Lower lobe of right lung (tissue), 2 donors: Measurements from ENCODE around the gene ZNF479. TPM values are rescaled to one million over a fixed set of nuclear protein-coding genes. Genes with fewer than 3 reads are reported as not detected.
A peak's percentile ranks its signal among the peaks of the same experiment; 100 is the strongest.
"Not testable (repeated sequence)": the region's sequence is repeated elsewhere in the genome, so short reads cannot be mapped to it uniquely, and the experiment has no call there.

Source experiments
- ATAC-seq, 2 donors: fragments of 200-7000 bp; cut with Tn5 transposase; one replicate each; pipeline ENCODE4 v1.9.1; 2020 to 2022; ENCODE audit warnings: mild to moderate bottlenecking in 2 of 2, moderate library complexity in 2 of 2
- DNase-seq: peaks from one replicate; pipeline ENCODE4 v3.0.0-alpha.2; 2020
- H3K27ac ChIP-seq: fragments of 200-600 bp; one replicate; pipeline ENCODE4 v1.8.0; 2022
- H3K27me3 ChIP-seq: fragments of 200-600 bp; one replicate; pipeline ENCODE4 v1.8.0; 2022; ENCODE audit warnings: low read depth
- H3K36me3 ChIP-seq: fragments of 200-600 bp; one replicate; pipeline ENCODE4 v1.8.0; 2022; ENCODE audit warnings: mild to moderate bottlenecking
- H3K4me1 ChIP-seq: fragments of 200-600 bp; one replicate; pipeline ENCODE4 v1.8.0; 2022
- H3K4me3 ChIP-seq: fragments of 200-600 bp; one replicate; pipeline ENCODE4 v1.8.0; 2022; ENCODE audit warnings: mild to moderate bottlenecking
- H3K9me3 ChIP-seq: fragments of 200-600 bp; one replicate; pipeline ENCODE4 v1.8.0; 2022
- intact Hi-C: fragments of 100-400 bp; cut with DNase I; formaldehyde crosslinking; loops from one replicate; pipeline ENCODE4 v1.11.0; 2022
- long read RNA-seq: library from polyadenylated mRNA; unstranded; transcript quantifications from one replicate; pipeline ENCODE4 v2.0.0, GENCODE V29; 2021
- total RNA-seq: library from RNA; stranded (reverse); fragmentation: NEBNext Ultra II Directional; extraction: Animal tissue kit (Norgen Biotek cat#: 25700); gene quantifications from one replicate; pipeline ENCODE4 v1.2.1, GENCODE V29; 2021
- TF ChIP-seq, protein P1 (sequence below): fragments of 200-600 bp; IDR thresholded peaks from one replicate; pipeline ENCODE4 v1.8.0; 2022; ENCODE audit warnings: antibody characterized with exemption, mild to moderate bottlenecking
- donor health status: DM: no; HTN: yes; CAD: no; lungs with severe emphysema.

The ZNF479 gene
- not detected for total RNA-seq
- long read RNA-seq = 0 reads

DNA sequence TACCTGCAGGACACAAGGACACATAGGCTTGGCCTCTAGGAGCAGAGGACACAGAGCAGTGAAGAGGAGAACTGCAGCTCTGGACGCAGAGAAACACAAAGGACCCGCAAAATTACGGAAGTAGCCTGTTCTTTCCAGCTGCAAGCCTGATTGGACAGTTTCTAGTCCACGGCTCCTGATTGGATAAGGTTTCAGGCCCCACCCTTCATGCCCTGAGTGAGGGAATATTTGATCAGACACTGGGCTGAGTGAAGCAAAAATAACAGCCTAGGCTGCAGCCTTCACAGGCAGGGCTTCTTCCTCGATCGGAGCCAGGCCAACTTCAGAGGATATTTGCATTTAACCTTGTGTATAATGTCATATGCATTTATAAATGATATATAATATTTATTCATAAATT, at the start of gene ZNF479:
TSS of gene ZNF479 (minus strand) at position 101 of the 400 bp plus-strand sequence. CDS start 112 bp downstream, outside the sequence.
- ATAC-seq, H3K4me1 ChIP-seq, intact Hi-C loops, H3K27ac ChIP-seq, DNase-seq, H3K36me3 ChIP-seq, H3K27me3 ChIP-seq, H3K4me3 ChIP-seq: not testable (repeated sequence)
- H3K9me3 ChIP-seq = peaks cover 13% of the 10 kb centered on the region

DNA sequence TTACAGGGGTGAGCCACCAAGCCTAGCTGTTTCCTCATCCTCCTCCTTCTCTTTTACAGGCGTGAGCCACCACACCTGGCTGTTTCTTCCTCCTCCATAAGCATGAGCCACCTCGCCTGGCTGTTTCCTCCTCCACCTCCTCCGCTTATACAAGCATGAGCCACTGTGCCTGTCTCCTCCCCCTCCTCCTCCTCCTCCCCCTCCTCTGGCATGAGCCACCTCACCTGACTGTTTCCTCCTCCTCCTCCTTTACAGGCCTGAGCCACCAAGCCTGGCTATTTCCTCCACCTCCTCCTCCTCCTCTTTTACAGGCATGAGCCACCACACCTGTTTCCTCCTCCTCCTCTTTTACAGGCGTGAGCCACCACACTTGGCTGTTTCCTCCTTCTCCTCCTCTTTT, 49.8 kb upstream of the ZNF479 start:
- Histone ChIP-seq H3K27me3 (no peaks in the 10 kb centered on the region), H3K36me3 (no peaks in the 10 kb centered on the region), H3K9me3 (peaks cover 22% of the 10 kb centered on the region), H3K27ac (no peak overlapping the region), H3K4me1 (no peaks in the 10 kb centered on the region), H3K4me3 (no peak overlapping the region)
- intact Hi-C loops = no loop called here
- no peak for ATAC-seq
- DNase-seq = no peak
- TF ChIP-seq, protein P1, sequence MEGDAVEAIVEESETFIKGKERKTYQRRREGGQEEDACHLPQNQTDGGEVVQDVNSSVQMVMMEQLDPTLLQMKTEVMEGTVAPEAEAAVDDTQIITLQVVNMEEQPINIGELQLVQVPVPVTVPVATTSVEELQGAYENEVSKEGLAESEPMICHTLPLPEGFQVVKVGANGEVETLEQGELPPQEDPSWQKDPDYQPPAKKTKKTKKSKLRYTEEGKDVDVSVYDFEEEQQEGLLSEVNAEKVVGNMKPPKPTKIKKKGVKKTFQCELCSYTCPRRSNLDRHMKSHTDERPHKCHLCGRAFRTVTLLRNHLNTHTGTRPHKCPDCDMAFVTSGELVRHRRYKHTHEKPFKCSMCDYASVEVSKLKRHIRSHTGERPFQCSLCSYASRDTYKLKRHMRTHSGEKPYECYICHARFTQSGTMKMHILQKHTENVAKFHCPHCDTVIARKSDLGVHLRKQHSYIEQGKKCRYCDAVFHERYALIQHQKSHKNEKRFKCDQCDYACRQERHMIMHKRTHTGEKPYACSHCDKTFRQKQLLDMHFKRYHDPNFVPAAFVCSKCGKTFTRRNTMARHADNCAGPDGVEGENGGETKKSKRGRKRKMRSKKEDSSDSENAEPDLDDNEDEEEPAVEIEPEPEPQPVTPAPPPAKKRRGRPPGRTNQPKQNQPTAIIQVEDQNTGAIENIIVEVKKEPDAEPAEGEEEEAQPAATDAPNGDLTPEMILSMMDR = no peak

GRCh38 chr7:57181281-57181680, 49.0 kb upstream of the ZNF479 start:
- TF ChIP-seq, protein P1 = no peak
- no peaks in the 10 kb centered on the region for H3K27me3 ChIP-seq
- ATAC-seq (no peak), DNase-seq (no peak)
- intact Hi-C loops = no loop called here
- H3K9me3 ChIP-seq = peaks cover 25% of the 10 kb centered on the region
- H3K27ac ChIP-seq = no peak overlapping the region
- no peaks in the 10 kb centered on the region for H3K4me1 ChIP-seq
- H3K36me3 ChIP-seq = no peaks in the 10 kb centered on the region
- H3K4me3 ChIP-seq = no peak overlapping the region

- TF ChIP-seq, protein P1 = no peak
- no peak for ATAC-seq
- DNase-seq = peak; percentile 37
Observed at GRCh38 chr7:57179776-57180415, 47.7 kb upstream of the ZNF479 start.

GRCh38 chr7:57178768-57179139, 46.5 kb upstream of the ZNF479 start:
- Histone ChIP-seq H3K36me3 (no peaks in the 10 kb centered on the region), H3K27ac (no peak overlapping the region), H3K4me1 (no peaks in the 10 kb centered on the region), H3K27me3 (no peaks in the 10 kb centered on the region), H3K4me3 (no peak overlapping the region), H3K9me3 (peaks cover 30% of the 10 kb centered on the region)
- no peak for DNase-seq
- TF ChIP-seq, protein P1 = no peak
- no peak for ATAC-seq
- intact Hi-C loops = no loop called here

More at GRCh38 chr7:57179776-57180415, 47.7 kb upstream of the ZNF479 start:
- Histone ChIP-seq H3K9me3 (peaks cover 30% of the 10 kb centered on the region), H3K36me3 (no peaks in the 10 kb centered on the region), H3K4me1 (no peaks in the 10 kb centered on the region), H3K4me3 (no peak overlapping the region), H3K27me3 (no peaks in the 10 kb centered on the region), H3K27ac (no peak overlapping the region)
- intact Hi-C loops = no loop called here

DNA sequence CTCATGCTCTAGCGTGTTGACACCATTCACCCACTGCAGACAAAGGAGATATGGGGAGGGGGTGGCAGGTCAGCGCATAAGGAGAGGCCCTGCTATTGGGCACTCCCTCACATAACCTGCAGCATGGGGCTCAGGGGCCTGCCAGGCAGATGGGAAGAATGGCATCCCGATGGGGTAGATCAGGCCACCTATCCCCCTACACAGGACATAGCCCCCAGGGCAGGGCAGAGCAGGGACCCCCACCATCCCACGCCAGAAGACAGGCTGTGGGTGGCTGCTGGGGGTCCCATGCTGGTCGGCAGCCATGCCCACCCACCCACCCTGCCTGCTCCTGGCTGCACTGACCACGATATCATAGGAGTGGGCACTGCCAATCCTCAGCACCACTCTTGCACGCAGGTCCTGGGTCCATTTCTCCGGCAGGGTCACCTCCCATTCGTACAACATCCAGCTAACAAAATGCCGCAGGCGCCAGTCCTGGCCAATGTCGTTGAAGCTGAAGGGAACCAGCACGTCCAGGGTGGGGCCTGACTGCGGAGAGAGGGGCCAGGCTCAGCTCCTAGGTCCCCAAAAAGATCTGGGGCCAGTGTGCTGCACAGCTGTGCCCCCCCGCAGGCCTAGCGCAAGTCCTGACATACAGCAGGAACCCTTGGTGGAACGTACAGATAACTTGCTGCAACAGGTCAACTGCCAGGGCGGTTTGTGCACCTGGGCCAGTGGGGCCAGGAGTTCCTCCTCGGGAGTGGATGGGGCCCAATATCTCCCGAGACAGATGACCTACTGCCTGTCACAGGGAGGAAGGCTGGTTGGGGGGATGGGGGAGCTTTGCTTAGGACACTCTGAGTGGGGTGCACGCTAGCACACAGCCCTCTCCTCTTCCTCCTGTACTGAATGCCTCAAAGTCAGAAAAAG, 45.9 kb upstream of the ZNF479 start:
- no peak for DNase-seq
- intact Hi-C loops = no loop called here
- H3K27me3 ChIP-seq = no peaks in the 10 kb centered on the region
- no peak overlapping the region for H3K4me3 ChIP-seq
- ATAC-seq = peak in 1 of 2 donors; percentile 22
- H3K27ac ChIP-seq = no peak overlapping the region
- H3K36me3 ChIP-seq = no peaks in the 10 kb centered on the region
- TF ChIP-seq, protein P1 = no peak
- no peaks in the 10 kb centered on the region for H3K4me1 ChIP-seq
- peaks cover 30% of the 10 kb centered on the region for H3K9me3 ChIP-seq
